GM18517 (cell line): ENCODE data around the gene CD2.

ENCODE experiments used
- ATAC-seq: cut with Tn5 transposase; IDR thresholded peaks from one replicate; pipeline ENCODE4 v1.9.1; 2021; ENCODE audit warnings: mild to moderate bottlenecking, moderate library complexity; ENCODE audit not compliant: unreplicated experiment

Gene CD2, protein sequence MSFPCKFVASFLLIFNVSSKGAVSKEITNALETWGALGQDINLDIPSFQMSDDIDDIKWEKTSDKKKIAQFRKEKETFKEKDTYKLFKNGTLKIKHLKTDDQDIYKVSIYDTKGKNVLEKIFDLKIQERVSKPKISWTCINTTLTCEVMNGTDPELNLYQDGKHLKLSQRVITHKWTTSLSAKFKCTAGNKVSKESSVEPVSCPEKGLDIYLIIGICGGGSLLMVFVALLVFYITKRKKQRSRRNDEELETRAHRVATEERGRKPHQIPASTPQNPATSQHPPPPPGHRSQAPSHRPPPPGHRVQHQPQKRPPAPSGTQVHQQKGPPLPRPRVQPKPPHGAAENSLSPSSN

DNA sequence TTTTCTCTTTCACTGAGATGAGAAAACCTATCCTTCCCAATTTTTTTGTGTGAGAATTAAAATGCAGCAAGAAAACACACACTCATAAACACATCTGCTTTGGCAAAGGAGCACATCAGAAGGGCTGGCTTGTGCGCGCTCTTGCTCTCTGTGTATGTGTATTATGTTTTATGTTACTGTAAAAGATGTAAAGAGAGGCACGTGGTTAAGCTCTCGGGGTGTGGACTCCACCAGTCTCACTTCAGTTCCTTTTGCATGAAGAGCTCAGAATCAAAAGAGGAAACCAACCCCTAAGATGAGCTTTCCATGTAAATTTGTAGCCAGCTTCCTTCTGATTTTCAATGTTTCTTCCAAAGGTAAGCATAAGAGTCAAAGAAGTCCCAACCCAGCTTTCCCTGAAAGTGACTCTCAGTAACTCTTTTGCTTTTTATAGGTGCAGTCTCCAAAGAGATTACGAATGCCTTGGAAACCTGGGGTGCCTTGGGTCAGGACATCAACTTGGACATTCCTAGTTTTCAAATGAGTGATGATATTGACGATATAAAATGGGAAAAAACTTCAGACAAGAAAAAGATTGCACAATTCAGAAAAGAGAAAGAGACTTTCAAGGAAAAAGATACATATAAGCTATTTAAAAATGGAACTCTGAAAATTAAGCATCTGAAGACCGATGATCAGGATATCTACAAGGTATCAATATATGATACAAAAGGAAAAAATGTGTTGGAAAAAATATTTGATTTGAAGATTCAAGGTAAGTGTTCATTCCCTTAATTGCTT lies at the start of gene CD2:
TSS of gene CD2 (plus strand) at position 233 of the 780 bp plus-strand sequence. CDS start at position 296, 63 bp downstream.
- no peak for ATAC-seq

GRCh38 chr1:116706123-116706522 lies 48.1 kb upstream of the CD2 start:
- ATAC-seq = no peak

DNA sequence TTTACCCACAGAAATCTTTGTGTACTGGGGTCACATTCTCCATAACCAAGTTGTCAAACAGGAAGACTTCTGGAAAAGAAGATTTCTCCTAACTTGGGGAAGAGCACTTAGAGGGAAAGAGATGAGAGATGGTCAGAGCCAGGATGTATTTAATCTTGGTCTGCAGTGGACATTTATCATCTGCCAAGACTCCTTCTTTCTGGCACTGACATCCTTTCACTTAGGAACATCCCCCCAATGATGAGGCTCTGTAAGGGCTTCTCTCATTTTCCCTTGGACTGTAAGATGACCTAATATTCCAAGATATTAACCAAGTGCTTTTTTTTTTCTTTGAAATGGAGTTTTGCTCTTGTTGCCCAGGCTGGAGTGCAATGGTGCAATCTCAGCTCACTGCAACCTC lies 47.4 kb upstream of the CD2 start:
- ATAC-seq = no peak

DNA sequence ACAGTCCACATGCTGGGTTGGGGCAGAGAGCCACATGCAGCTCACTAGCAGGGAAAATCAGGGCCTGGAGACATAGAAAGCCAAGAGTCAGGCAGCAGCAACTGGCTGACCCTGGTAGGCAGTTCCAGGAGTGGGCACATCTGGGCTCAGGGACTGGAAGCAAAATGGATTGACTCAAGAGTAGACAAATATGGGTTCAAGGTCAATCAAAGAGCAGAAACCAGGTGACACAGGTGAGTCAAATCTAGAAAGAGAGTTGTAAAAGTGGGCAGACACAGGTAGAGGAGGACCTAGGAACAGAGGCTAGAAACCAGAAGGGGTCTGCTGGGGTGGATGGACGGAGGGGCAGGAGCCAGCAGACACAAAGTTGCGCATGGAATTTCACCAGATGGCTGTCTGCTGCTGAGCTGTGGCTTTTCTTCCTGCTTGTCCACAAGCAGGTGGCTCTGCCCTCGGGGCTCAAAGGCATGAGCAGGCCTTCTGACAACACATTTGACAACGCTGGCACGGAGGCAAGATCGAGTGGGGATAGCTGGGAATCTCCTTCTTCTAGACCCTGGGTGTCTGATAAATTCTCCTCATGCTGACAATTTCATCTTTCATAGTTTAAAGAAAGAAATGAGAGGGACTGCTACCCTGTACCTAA lies 45.9 kb upstream of the CD2 start:
- ATAC-seq = no peak

GRCh38 chr1:116709666-116710167 lies 44.5 kb upstream of the CD2 start:
- ATAC-seq = no peak

DNA sequence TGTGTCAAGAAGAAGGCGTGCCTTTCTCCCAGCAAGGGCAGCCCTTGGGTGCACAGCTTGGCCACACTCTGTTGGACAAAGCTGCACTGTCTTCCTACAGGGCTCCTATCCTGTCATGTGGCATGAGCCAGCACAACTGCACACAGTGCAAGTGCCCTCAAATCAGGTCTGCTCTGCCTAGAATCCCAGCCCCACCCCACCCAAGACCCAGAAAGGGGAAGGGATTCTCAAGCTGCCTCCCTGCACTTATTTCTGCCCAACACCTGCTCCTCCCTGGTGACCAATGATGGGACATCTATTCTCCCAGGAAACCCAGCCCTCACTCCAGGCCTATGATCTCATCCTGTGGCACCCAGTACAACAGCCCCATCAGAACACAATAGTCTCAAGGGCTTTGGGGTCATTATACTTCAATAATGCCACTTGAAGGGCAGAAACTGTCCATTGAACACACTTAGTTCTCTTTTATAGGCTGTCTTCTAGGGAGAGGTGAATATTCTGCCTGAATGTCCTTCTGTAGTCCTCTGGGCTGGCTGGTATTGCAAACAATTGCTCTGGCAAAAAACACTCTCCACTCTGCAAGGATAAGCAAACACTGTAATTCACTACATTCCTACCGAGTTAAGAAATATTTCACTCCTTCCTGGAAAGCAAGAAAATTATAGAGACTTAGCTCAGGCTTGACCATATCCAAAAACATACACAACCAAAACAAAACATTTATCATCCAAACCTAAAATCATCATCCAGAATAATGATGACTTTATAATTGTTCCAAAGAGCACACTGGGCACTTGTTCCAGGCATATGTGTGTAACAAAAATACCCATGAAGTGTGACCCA lies 43.6 kb upstream of the CD2 start:
- ATAC-seq = no peak

DNA sequence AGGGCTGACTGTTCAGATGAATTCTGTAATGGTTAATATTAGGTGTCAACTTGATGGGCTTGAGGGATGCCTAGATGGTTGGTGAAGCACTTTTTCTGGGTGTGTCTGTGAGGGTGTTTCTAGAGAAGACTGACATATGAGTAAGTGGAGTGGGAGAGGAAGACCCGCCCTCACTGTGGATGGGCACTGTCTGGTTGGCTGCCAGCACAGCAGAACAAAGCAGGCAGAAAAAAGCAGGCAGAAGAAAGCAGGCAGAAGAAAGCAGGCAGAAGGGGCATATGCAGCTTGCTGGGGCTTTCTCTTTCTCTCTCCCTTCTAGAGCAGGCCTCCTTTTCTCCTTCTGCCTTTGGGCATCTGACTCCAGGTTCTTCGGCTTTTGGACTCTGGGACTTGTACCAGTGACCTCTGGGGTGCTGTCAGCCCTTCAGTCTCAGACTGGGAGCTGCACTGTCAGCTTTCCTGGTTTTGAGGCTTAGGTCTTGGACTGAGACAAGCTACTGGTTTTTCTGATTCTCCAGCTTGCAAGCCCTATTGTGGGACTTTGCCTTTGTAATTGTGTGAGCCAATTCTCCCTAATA lies 42.9 kb upstream of the CD2 start:
- ATAC-seq = no peak

GRCh38 chr1:116712510-116712909 lies 41.7 kb upstream of the CD2 start:
- ATAC-seq = no peak

DNA sequence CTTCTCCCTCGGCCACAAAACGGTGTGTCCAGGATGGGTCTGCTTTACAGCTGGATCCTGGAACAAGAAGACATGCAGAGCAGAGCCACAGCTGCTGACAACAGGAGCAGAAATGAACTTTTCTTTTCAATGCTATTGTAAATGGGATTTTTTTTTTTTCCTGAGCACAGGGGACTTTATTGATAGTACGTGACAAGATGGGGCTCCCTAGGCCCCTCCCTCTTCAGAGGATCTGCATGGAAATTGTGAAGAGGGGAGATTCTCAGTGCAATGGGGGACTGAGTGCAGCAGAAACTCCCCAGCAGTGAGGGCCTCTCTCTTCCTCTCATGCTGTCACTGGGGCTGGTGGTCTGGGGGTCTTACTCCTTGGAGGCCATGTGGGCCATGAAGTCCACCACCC lies 40.8 kb upstream of the CD2 start:
- ATAC-seq = no peak

DNA sequence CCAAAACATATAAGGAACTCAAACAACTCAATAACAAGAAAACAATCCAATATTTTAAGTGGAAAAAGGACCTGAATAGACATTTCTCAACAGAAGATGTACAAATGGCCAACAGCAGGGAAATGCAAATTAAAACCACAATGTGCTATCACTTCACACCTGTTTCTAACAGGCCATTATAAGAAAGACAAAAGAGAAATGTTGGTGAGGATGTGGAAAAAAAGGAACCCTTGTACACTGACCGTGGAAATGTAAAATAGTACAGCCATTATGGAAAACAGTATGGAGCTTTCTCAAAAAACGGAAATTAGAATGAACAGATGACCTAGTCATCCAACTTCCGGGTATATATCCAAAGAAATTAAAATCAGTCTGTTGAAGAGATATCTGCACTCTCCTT lies 37.8 kb upstream of the CD2 start:
- ATAC-seq = no peak

GRCh38 chr1:116717318-116717717 lies 36.9 kb upstream of the CD2 start:
- no peak for ATAC-seq

DNA sequence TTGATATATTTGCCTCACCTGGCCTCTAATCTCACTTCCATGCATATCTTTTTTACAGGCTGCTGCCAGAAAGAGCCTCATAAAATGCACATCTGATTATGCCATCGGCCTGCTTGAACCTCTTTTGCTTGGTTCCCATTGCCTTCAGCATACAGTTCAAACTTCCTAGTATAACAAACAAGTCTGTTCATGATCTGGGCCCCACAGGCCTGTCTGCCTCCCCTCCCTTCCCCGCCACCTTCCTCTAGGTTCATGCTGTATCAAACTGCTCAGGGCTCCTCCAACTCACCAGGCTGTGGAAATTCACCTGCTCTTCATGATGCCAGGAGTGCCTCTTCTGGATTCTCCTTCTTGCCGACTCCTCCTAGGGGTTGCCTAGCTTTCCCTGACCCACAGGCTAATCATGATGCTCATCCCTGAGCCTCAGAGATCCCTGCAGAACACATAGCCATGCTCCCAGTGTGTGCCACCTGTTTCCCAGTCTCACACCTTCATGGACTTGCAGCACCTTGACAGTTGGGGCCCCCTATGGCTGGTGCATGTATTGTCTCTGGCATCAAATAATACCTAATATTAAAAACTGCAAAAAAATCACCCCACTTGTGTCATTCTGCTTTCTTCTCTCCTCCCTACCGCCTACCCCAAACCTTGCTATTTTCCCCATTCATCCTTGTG lies 33.7 kb upstream of the CD2 start:
- ATAC-seq = no peak

GRCh38 chr1:116721039-116721405 lies 33.2 kb upstream of the CD2 start:
- ATAC-seq = no peak

DNA sequence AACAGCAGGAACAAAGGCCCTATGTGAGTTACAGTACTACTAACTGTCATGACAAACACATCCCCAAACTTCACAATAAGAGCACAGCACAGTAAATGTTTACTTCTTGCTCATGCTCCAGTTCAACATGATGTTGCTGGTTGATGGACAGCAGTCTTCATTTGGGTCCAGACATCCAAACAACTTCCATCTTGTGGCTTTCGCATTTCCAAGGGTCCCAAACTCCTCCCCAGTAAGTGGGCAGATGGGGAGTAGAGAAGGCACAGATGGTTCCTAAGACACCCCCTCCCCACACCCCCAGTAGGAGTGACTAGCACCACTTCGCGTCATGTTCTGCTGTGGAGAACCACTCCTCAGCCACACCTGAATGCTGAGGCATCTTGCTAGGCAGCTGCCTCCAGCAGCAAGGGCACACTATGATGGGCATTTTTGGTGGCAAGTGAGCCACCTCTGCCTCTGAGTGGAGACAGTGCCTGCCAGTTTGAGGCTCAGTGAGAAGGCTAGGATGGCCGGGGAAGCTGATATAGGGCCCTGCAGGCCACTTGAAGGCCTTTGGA lies 32.7 kb upstream of the CD2 start:
- ATAC-seq = no peak

DNA sequence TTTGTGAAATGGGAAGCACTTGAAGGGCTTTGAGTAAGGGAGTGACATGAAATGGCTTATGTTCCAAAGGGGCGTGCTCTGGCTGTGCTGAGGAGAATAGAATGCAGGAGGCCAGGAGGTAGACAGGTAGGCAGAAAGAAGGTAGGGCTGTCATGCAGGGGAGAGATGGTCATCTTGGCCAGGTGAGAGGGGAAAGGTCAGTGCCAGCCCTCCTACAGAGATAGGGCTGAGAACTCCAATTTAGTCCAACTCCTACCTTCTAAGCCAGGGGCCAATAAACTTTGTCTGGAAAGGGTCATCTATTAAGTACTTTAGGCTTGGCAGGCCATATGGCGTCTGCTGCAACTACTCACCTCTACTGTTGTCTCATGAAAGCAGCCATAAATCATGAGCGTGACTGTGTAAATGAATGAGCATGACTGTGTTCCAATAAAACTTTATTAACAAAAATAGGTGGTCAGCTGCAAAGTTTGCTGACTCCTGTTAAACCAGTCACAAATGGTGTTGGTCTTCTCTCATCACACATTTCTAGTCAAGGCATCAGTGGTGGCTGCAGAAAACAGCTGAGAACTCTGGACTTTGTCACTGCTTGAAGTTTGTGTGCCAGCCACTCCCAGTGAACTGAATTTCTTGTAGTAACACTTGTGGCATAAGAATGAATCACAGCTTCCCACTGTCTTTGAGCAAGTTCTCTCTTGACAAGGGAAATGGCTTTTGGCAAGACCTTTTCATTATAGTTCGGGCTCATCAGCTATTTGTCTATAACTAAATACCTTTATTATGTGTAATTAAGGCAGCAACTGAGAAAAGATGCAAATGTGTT lies 32.0 kb upstream of the CD2 start:
- no peak for ATAC-seq

GRCh38 chr1:116724765-116725375 lies 29.4 kb upstream of the CD2 start:
- ATAC-seq = no peak

- ATAC-seq = no peak
Measured at GRCh38 chr1:116725798-116726197, 28.4 kb upstream of the CD2 start.
